Measurements from ENCODE around the gene TIGD6. TPM values are rescaled to one million over a fixed set of nuclear protein-coding genes. Genes with fewer than 3 reads are reported as not detected.

The TIGD6 gene
- total and polyA plus RNA-seq, 9 of the 15 experiments (the other 6 are each of a cell fraction or from before 2014, with no cell fraction given) = 1.8 to 6.3 (median 3.9) TPM

GRCh38 chr5:149959406-149960236, 40.8 kb downstream of the TIGD6 start (continued):
- TF ChIP-seq GTF2E2 (tag; IDR thresholded peaks at IDR 0.05) (0 out of 2 replicates have a peak, but pooled peaks have one; percentile 43), ETV1 (tag; conservative IDR thresholded peaks at IDR 0.05; ENCODE audit: low read depth) (peak; percentile 91), MEIS2 (IDR thresholded peaks at IDR 0.05; ENCODE audit: partially characterized antibody) (peak; percentile 85), CXXC5 (CRISPR knock-in tag; IDR thresholded peaks at IDR 0.05) (0 out of 2 replicates have a peak, but pooled peaks have one; percentile 32), RNF2 (IDR thresholded peaks at IDR 0.05) (0 out of 2 replicates have a peak, but pooled peaks have one; percentile 25), ZFX (CRISPR knock-in tag; IDR thresholded peaks at IDR 0.05) (0 out of 2 replicates have a peak, but pooled peaks have one; percentile 7), NCOA4 (IDR thresholded peaks at IDR 0.05; ENCODE audit: partially characterized antibody) (no peak), SPI1 (IDR thresholded peaks at IDR 0.05; ENCODE audit: borderline replicate concordance, low read depth, low read length) (peak; percentile 48; the same call in 1 of the 2 replicates), PYGO2 (tag; IDR thresholded peaks at IDR 0.05) (0 out of 2 replicates have a peak, but pooled peaks have one; percentile 10)
- TF ChIP-seq, protein P1, sequence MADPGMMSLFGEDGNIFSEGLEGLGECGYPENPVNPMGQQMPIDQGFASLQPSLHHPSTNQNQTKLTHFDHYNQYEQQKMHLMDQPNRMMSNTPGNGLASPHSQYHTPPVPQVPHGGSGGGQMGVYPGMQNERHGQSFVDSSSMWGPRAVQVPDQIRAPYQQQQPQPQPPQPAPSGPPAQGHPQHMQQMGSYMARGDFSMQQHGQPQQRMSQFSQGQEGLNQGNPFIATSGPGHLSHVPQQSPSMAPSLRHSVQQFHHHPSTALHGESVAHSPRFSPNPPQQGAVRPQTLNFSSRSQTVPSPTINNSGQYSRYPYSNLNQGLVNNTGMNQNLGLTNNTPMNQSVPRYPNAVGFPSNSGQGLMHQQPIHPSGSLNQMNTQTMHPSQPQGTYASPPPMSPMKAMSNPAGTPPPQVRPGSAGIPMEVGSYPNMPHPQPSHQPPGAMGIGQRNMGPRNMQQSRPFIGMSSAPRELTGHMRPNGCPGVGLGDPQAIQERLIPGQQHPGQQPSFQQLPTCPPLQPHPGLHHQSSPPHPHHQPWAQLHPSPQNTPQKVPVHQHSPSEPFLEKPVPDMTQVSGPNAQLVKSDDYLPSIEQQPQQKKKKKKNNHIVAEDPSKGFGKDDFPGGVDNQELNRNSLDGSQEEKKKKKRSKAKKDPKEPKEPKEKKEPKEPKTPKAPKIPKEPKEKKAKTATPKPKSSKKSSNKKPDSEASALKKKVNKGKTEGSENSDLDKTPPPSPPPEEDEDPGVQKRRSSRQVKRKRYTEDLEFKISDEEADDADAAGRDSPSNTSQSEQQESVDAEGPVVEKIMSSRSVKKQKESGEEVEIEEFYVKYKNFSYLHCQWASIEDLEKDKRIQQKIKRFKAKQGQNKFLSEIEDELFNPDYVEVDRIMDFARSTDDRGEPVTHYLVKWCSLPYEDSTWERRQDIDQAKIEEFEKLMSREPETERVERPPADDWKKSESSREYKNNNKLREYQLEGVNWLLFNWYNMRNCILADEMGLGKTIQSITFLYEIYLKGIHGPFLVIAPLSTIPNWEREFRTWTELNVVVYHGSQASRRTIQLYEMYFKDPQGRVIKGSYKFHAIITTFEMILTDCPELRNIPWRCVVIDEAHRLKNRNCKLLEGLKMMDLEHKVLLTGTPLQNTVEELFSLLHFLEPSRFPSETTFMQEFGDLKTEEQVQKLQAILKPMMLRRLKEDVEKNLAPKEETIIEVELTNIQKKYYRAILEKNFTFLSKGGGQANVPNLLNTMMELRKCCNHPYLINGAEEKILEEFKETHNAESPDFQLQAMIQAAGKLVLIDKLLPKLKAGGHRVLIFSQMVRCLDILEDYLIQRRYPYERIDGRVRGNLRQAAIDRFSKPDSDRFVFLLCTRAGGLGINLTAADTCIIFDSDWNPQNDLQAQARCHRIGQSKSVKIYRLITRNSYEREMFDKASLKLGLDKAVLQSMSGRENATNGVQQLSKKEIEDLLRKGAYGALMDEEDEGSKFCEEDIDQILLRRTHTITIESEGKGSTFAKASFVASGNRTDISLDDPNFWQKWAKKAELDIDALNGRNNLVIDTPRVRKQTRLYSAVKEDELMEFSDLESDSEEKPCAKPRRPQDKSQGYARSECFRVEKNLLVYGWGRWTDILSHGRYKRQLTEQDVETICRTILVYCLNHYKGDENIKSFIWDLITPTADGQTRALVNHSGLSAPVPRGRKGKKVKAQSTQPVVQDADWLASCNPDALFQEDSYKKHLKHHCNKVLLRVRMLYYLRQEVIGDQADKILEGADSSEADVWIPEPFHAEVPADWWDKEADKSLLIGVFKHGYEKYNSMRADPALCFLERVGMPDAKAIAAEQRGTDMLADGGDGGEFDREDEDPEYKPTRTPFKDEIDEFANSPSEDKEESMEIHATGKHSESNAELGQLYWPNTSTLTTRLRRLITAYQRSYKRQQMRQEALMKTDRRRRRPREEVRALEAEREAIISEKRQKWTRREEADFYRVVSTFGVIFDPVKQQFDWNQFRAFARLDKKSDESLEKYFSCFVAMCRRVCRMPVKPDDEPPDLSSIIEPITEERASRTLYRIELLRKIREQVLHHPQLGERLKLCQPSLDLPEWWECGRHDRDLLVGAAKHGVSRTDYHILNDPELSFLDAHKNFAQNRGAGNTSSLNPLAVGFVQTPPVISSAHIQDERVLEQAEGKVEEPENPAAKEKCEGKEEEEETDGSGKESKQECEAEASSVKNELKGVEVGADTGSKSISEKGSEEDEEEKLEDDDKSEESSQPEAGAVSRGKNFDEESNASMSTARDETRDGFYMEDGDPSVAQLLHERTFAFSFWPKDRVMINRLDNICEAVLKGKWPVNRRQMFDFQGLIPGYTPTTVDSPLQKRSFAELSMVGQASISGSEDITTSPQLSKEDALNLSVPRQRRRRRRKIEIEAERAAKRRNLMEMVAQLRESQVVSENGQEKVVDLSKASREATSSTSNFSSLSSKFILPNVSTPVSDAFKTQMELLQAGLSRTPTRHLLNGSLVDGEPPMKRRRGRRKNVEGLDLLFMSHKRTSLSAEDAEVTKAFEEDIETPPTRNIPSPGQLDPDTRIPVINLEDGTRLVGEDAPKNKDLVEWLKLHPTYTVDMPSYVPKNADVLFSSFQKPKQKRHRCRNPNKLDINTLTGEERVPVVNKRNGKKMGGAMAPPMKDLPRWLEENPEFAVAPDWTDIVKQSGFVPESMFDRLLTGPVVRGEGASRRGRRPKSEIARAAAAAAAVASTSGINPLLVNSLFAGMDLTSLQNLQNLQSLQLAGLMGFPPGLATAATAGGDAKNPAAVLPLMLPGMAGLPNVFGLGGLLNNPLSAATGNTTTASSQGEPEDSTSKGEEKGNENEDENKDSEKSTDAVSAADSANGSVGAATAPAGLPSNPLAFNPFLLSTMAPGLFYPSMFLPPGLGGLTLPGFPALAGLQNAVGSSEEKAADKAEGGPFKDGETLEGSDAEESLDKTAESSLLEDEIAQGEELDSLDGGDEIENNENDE (IDR thresholded peaks at IDR 0.05; ENCODE audit: low read depth, low read length) = no peak
- TF ChIP-seq, protein P2, sequence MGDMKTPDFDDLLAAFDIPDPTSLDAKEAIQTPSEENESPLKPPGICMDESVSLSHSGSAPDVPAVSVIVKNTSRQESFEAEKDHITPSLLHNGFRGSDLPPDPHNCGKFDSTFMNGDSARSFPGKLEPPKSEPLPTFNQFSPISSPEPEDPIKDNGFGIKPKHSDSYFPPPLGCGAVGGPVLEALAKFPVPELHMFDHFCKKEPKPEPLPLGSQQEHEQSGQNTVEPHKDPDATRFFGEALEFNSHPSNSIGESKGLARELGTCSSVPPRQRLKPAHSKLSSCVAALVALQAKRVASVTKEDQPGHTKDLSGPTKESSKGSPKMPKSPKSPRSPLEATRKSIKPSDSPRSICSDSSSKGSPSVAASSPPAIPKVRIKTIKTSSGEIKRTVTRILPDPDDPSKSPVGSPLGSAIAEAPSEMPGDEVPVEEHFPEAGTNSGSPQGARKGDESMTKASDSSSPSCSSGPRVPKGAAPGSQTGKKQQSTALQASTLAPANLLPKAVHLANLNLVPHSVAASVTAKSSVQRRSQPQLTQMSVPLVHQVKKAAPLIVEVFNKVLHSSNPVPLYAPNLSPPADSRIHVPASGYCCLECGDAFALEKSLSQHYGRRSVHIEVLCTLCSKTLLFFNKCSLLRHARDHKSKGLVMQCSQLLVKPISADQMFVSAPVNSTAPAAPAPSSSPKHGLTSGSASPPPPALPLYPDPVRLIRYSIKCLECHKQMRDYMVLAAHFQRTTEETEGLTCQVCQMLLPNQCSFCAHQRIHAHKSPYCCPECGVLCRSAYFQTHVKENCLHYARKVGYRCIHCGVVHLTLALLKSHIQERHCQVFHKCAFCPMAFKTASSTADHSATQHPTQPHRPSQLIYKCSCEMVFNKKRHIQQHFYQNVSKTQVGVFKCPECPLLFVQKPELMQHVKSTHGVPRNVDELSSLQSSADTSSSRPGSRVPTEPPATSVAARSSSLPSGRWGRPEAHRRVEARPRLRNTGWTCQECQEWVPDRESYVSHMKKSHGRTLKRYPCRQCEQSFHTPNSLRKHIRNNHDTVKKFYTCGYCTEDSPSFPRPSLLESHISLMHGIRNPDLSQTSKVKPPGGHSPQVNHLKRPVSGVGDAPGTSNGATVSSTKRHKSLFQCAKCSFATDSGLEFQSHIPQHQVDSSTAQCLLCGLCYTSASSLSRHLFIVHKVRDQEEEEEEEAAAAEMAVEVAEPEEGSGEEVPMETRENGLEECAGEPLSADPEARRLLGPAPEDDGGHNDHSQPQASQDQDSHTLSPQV (IDR thresholded peaks at IDR 0.05) = peak; percentile 81
